ENCODE measurements around the gene CACNA2D3. TPM values are rescaled to one million over a fixed set of nuclear protein-coding genes. Genes with fewer than 3 reads are reported as not detected.

The CACNA2D3 gene
- total RNA-seq, 2 donors from 2014 or later = not detected

- no peak overlapping the region for H3K4me3 Mint-ChIP-seq
- H3K27me3 Mint-ChIP-seq = peaks cover 4% of the 10 kb centered on the region
- ATAC-seq (replicated peaks) = no peak
- no peaks in the 10 kb centered on the region for H3K4me1 Mint-ChIP-seq
- no peaks in the 10 kb centered on the region for H3K36me3 Mint-ChIP-seq (ENCODE audit: low read depth)
- H3K27ac Mint-ChIP-seq = no peak overlapping the region
- H3K9me3 Mint-ChIP-seq = no peaks in the 10 kb centered on the region
Measured at GRCh38 chr3:54138937-54139547, 16.7 kb downstream of the CACNA2D3 start.

GRCh38 chr3:54139630-54140029 lies 17.3 kb downstream of the CACNA2D3 start:
- Mint-ChIP-seq H3K4me1 (no peaks in the 10 kb centered on the region), H3K9me3 (no peaks in the 10 kb centered on the region), H3K4me3 (no peak overlapping the region), H3K27me3 (peaks cover 8% of the 10 kb centered on the region), H3K27ac (no peak overlapping the region), H3K36me3 (ENCODE audit: low read depth) (no peaks in the 10 kb centered on the region)
- ATAC-seq (replicated peaks) = no peak

GRCh38 chr3:54144284-54144683 lies 21.9 kb downstream of the CACNA2D3 start:
- no peak for ATAC-seq (replicated peaks)
- H3K27me3 Mint-ChIP-seq = peaks cover 10% of the 10 kb centered on the region
- no peaks in the 10 kb centered on the region for H3K9me3 Mint-ChIP-seq
- H3K36me3 Mint-ChIP-seq (ENCODE audit: low read depth) = no peaks in the 10 kb centered on the region
- H3K4me3 Mint-ChIP-seq = no peak overlapping the region
- H3K4me1 Mint-ChIP-seq = no peaks in the 10 kb centered on the region
- H3K27ac Mint-ChIP-seq = no peak overlapping the region

- H3K27me3 Mint-ChIP-seq = peaks cover 10% of the 10 kb centered on the region
- no peak overlapping the region for H3K4me3 Mint-ChIP-seq
- no peaks in the 10 kb centered on the region for H3K9me3 Mint-ChIP-seq
- H3K27ac Mint-ChIP-seq = no peak overlapping the region
- no peaks in the 10 kb centered on the region for H3K36me3 Mint-ChIP-seq (ENCODE audit: low read depth)
- no peaks in the 10 kb centered on the region for H3K4me1 Mint-ChIP-seq
- ATAC-seq (replicated peaks) = no peak
Measured at GRCh38 chr3:54146506-54147239, 24.3 kb downstream of the CACNA2D3 start.

GRCh38 chr3:54150864-54151467 lies 28.6 kb downstream of the CACNA2D3 start:
- H3K9me3 Mint-ChIP-seq = peaks cover 2% of the 10 kb centered on the region
- ATAC-seq (replicated peaks) = no peak
- peaks cover 5% of the 10 kb centered on the region for H3K27me3 Mint-ChIP-seq
- no peak overlapping the region for H3K27ac Mint-ChIP-seq
- no peaks in the 10 kb centered on the region for H3K36me3 Mint-ChIP-seq (ENCODE audit: low read depth)
- H3K4me1 Mint-ChIP-seq = no peaks in the 10 kb centered on the region
- H3K4me3 Mint-ChIP-seq = no peak overlapping the region

GRCh38 chr3:54153477-54153876 lies 31.1 kb downstream of the CACNA2D3 start:
- Mint-ChIP-seq H3K4me3 (no peak overlapping the region), H3K27ac (no peak overlapping the region), H3K9me3 (peaks cover 3% of the 10 kb centered on the region), H3K36me3 (ENCODE audit: low read depth) (no peaks in the 10 kb centered on the region), H3K4me1 (no peaks in the 10 kb centered on the region), H3K27me3 (no peaks in the 10 kb centered on the region)
- no peak for ATAC-seq (replicated peaks)

- H3K27me3 Mint-ChIP-seq = no peaks in the 10 kb centered on the region
- no peaks in the 10 kb centered on the region for H3K36me3 Mint-ChIP-seq (ENCODE audit: low read depth)
- H3K4me3 Mint-ChIP-seq = no peak overlapping the region
- H3K4me1 Mint-ChIP-seq = no peaks in the 10 kb centered on the region
- no peak for ATAC-seq (replicated peaks)
- H3K27ac Mint-ChIP-seq = no peak overlapping the region
- H3K9me3 Mint-ChIP-seq = peaks cover 3% of the 10 kb centered on the region
Measured at GRCh38 chr3:54157860-54158259, 35.5 kb downstream of the CACNA2D3 start.

GRCh38 chr3:54159917-54160316 lies 37.6 kb downstream of the CACNA2D3 start:
- H3K27me3 Mint-ChIP-seq = no peaks in the 10 kb centered on the region
- H3K27ac Mint-ChIP-seq = no peak overlapping the region
- peaks cover 3% of the 10 kb centered on the region for H3K9me3 Mint-ChIP-seq
- H3K4me3 Mint-ChIP-seq = no peak overlapping the region
- no peaks in the 10 kb centered on the region for H3K4me1 Mint-ChIP-seq
- no peak for ATAC-seq (replicated peaks)
- H3K36me3 Mint-ChIP-seq (ENCODE audit: low read depth) = no peaks in the 10 kb centered on the region

GRCh38 chr3:54163441-54163840 lies 41.1 kb downstream of the CACNA2D3 start:
- Mint-ChIP-seq H3K4me3 (no peak overlapping the region), H3K36me3 (ENCODE audit: low read depth) (no peaks in the 10 kb centered on the region), H3K9me3 (no peaks in the 10 kb centered on the region), H3K27me3 (no peaks in the 10 kb centered on the region), H3K4me1 (no peaks in the 10 kb centered on the region), H3K27ac (no peak overlapping the region)
- no peak for ATAC-seq (replicated peaks)

- no peak for ATAC-seq (replicated peaks)
- no peaks in the 10 kb centered on the region for H3K27me3 Mint-ChIP-seq
- H3K9me3 Mint-ChIP-seq = no peaks in the 10 kb centered on the region
- no peak overlapping the region for H3K27ac Mint-ChIP-seq
- H3K36me3 Mint-ChIP-seq (ENCODE audit: low read depth) = no peaks in the 10 kb centered on the region
- no peaks in the 10 kb centered on the region for H3K4me1 Mint-ChIP-seq
- H3K4me3 Mint-ChIP-seq = no peak overlapping the region
Measured at GRCh38 chr3:54164192-54164975, 42.0 kb downstream of the CACNA2D3 start.

- Mint-ChIP-seq H3K9me3 (no peaks in the 10 kb centered on the region), H3K36me3 (ENCODE audit: low read depth) (no peaks in the 10 kb centered on the region), H3K27me3 (no peaks in the 10 kb centered on the region), H3K4me3 (no peak overlapping the region), H3K4me1 (no peaks in the 10 kb centered on the region), H3K27ac (no peak overlapping the region)
- no peak for ATAC-seq (replicated peaks)
Measured at GRCh38 chr3:54165865-54166264, 43.5 kb downstream of the CACNA2D3 start.

- Mint-ChIP-seq H3K27me3 (peaks cover 5% of the 10 kb centered on the region), H3K27ac (no peak overlapping the region), H3K9me3 (no peaks in the 10 kb centered on the region), H3K4me1 (no peaks in the 10 kb centered on the region), H3K4me3 (no peak overlapping the region), H3K36me3 (ENCODE audit: low read depth) (no peaks in the 10 kb centered on the region)
- ATAC-seq (replicated peaks) = no peak
Measured at GRCh38 chr3:54167999-54168398, 45.6 kb downstream of the CACNA2D3 start.

- no peaks in the 10 kb centered on the region for H3K9me3 Mint-ChIP-seq
- H3K4me3 Mint-ChIP-seq = no peak overlapping the region
- H3K4me1 Mint-ChIP-seq = no peaks in the 10 kb centered on the region
- ATAC-seq (replicated peaks) = no peak
- H3K27ac Mint-ChIP-seq = no peak overlapping the region
- no peaks in the 10 kb centered on the region for H3K36me3 Mint-ChIP-seq (ENCODE audit: low read depth)
- H3K27me3 Mint-ChIP-seq = peaks cover 5% of the 10 kb centered on the region
Measured at GRCh38 chr3:54168451-54168850, 46.1 kb downstream of the CACNA2D3 start.

GRCh38 chr3:54169524-54169923 lies 47.2 kb downstream of the CACNA2D3 start:
- H3K27ac Mint-ChIP-seq = no peak overlapping the region
- peaks cover 5% of the 10 kb centered on the region for H3K27me3 Mint-ChIP-seq
- H3K4me3 Mint-ChIP-seq = no peak overlapping the region
- no peaks in the 10 kb centered on the region for H3K4me1 Mint-ChIP-seq
- no peak for ATAC-seq (replicated peaks)
- H3K9me3 Mint-ChIP-seq = no peaks in the 10 kb centered on the region
- H3K36me3 Mint-ChIP-seq (ENCODE audit: low read depth) = no peaks in the 10 kb centered on the region

Measured in activated T-helper 17 cell treated with anti-CD3 and anti-CD28 coated beads, Interleukin-2, amount 50 U/mL, for 72 hours (primary cell).